Skeletal muscle tissue (tissue), 4 donors: ENCODE measurements around the gene FARS2. TPM values are rescaled to one million over a fixed set of nuclear protein-coding genes. Genes with fewer than 3 reads are reported as not detected.

Experiments
- H3K27ac ChIP-seq: one replicate; pipeline ENCODE4 v1.7.0; 2013; ENCODE audit warnings: mild to moderate bottlenecking, low read depth, low read length, inconsistent platforms
- H3K27me3 ChIP-seq, 3 donors: one replicate each; pipeline ENCODE4 v1.7.0; 2013; ENCODE audit warnings: low read length in 3 of 3; ENCODE audit not compliant: control insufficient read depth in 3 of 3, insufficient read depth in 3 of 3
- H3K36me3 ChIP-seq, 3 donors: one replicate each; pipeline ENCODE4 v1.7.0; 2013; ENCODE audit warnings: low read length in 3 of 3; ENCODE audit not compliant: control insufficient read depth in 3 of 3, insufficient read depth in 3 of 3
- H3K4me1 ChIP-seq, 3 donors: one replicate each; pipeline ENCODE4 v1.7.0; 2013; ENCODE audit warnings: low read length in 3 of 3, mild to moderate bottlenecking in 3 of 3; ENCODE audit not compliant: control insufficient read depth in 3 of 3, insufficient read depth in 3 of 3
- H3K4me3 ChIP-seq, 3 donors: one replicate each; pipeline ENCODE4 v1.7.0; 2013; ENCODE audit warnings: low read length in 3 of 3
- H3K9ac ChIP-seq, 3 donors: one replicate each; pipeline ENCODE4 v1.7.0; 2013; ENCODE audit warnings: low read length in 3 of 3, mild to moderate bottlenecking in 3 of 3, moderate library complexity in 2 of 3, low read depth in 1 of 3
- H3K9me3 ChIP-seq, 3 donors: one replicate each; pipeline ENCODE4 v1.7.0; 2013; ENCODE audit warnings: low read length in 3 of 3; ENCODE audit not compliant: control insufficient read depth in 3 of 3
- total RNA-seq: library from RNA; depleted of rRNA; stranded (reverse); fragments of >200 nt; gene quantifications from one replicate; pipeline ENCODE4 v1.2.3, GENCODE V29; 2014
- donor health status: Osteomylitis.

The FARS2 gene
- total RNA-seq, 1 donor from 2014 or later = 27.7 TPM

GRCh38 chr6:5401845-5402738 lies 140.8 kb downstream of the FARS2 start:
- Histone ChIP-seq H3K27me3 (no peaks in the 10 kb centered on the region), H3K9ac (no peak overlapping the region), H3K36me3 (no peaks in the 10 kb centered on the region), H3K9me3 (no peaks in the 10 kb centered on the region), H3K4me3 (no peak overlapping the region), H3K27ac (no peak overlapping the region), H3K4me1 (no peaks in the 10 kb centered on the region)

- H3K36me3 ChIP-seq = no peaks in the 10 kb centered on the region
- no peak overlapping the region for H3K9ac ChIP-seq
Measured at GRCh38 chr6:5403076-5403475, 141.8 kb downstream of the FARS2 start.

DNA sequence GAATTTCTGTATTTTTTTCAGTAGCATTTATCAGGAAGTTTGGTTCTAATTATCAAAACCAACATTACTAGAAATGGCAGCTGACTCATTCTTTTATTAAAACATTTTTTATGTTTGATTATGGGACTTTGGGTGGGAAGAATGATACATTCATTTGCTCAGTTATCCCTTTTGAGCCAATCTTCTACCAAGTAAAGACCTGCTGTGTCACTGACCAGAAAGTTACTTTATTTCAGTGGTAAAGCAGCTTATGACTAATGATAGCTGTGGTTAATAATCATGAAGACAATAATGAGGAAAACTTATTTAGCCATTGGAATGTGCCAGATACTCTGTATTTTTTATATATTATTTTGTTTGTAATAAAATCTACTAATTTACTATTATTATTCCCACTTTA lies 142.3 kb downstream of the FARS2 start:
- H3K9ac ChIP-seq = no peak overlapping the region
- H3K27me3 ChIP-seq = no peaks in the 10 kb centered on the region
- H3K36me3 ChIP-seq = no peaks in the 10 kb centered on the region
- no peak overlapping the region for H3K4me3 ChIP-seq
- no peak overlapping the region for H3K27ac ChIP-seq
- H3K9me3 ChIP-seq = no peaks in the 10 kb centered on the region
- no peaks in the 10 kb centered on the region for H3K4me1 ChIP-seq

More at GRCh38 chr6:5403076-5403475, 141.8 kb downstream of the FARS2 start:
- H3K4me3 ChIP-seq = no peak overlapping the region
- no peaks in the 10 kb centered on the region for H3K27me3 ChIP-seq
- H3K27ac ChIP-seq = no peak overlapping the region
- no peaks in the 10 kb centered on the region for H3K4me1 ChIP-seq
- H3K9me3 ChIP-seq = no peaks in the 10 kb centered on the region

DNA sequence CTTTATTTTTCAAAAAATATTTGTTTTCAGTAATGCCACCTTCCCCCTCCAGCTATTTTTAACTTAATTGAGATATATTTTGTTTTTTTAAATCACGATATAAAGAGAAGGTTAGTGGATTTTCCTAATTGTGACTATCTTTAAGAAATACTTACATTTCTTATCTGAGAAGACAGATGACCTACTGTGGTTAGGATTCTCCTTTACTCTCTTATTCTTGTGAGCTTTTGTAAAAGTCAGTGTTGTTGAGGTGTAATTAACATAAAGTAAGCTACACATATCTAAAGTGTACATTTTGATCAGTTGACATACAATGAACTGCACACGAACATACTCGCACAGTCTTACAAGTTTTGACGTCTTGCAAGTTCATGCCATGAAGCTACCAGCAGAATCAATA lies 144.7 kb downstream of the FARS2 start:
- no peaks in the 10 kb centered on the region for H3K36me3 ChIP-seq
- no peak overlapping the region for H3K9ac ChIP-seq
- H3K4me1 ChIP-seq = no peaks in the 10 kb centered on the region
- no peak overlapping the region for H3K27ac ChIP-seq
- H3K9me3 ChIP-seq = no peaks in the 10 kb centered on the region
- no peaks in the 10 kb centered on the region for H3K27me3 ChIP-seq
- H3K4me3 ChIP-seq = no peak overlapping the region

DNA sequence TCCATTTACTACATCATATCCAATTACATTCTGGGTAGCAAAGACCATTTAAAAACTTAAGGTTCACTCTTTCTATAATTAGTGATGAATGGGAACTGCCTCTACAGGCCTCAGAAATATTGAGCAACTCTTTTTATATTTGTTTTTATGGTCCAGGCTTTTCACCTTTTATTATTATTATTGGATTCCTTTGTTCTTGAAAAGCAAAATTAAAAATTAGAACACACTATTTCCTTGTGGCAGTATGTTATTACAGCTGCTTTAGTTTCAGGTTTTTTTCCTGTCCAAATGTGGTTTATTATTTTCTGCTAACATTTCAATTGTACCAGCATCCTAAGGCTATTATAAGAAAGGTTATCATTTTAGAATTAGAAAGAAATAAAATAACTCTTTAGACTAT lies 150.1 kb downstream of the FARS2 start:
- H3K4me3 ChIP-seq = no peak overlapping the region
- no peaks in the 10 kb centered on the region for H3K4me1 ChIP-seq
- H3K9me3 ChIP-seq = no peaks in the 10 kb centered on the region
- no peak overlapping the region for H3K9ac ChIP-seq
- H3K27ac ChIP-seq = no peak overlapping the region
- H3K27me3 ChIP-seq = no peaks in the 10 kb centered on the region
- H3K36me3 ChIP-seq = no peaks in the 10 kb centered on the region

GRCh38 chr6:5412017-5412416 lies 150.7 kb downstream of the FARS2 start:
- H3K4me3 ChIP-seq = no peak overlapping the region
- H3K27ac ChIP-seq = no peak overlapping the region
- H3K36me3 ChIP-seq = no peaks in the 10 kb centered on the region
- no peaks in the 10 kb centered on the region for H3K27me3 ChIP-seq
- H3K4me1 ChIP-seq = no peaks in the 10 kb centered on the region
- no peaks in the 10 kb centered on the region for H3K9me3 ChIP-seq
- H3K9ac ChIP-seq = no peak overlapping the region

GRCh38 chr6:5412663-5413062 lies 151.3 kb downstream of the FARS2 start:
- H3K9me3 ChIP-seq = no peaks in the 10 kb centered on the region
- H3K27me3 ChIP-seq = no peaks in the 10 kb centered on the region
- H3K4me3 ChIP-seq = no peak overlapping the region
- no peak overlapping the region for H3K27ac ChIP-seq
- no peak overlapping the region for H3K9ac ChIP-seq
- no peaks in the 10 kb centered on the region for H3K36me3 ChIP-seq
- H3K4me1 ChIP-seq = no peaks in the 10 kb centered on the region

DNA sequence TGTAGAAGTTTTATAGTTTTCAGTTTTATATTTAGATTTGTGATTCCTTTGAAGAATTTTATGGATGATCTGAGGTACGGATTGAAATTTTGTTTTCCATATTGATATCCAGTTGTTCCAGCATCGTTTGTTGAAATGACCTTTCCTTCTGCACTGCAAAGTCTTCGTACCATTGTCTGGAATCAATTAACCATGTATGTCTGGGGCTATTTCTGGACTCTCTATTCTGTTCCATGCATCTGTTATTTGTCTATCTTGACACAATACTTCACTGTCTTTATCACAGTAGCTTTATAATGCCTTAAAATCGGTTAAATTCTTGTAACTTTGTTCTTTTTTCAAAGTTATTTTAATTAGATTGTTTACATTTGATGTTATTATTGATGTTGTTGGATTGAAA lies 154.9 kb downstream of the FARS2 start:
- no peak overlapping the region for H3K9ac ChIP-seq
- H3K27ac ChIP-seq = no peak overlapping the region
- H3K4me3 ChIP-seq = no peak overlapping the region
- no peaks in the 10 kb centered on the region for H3K27me3 ChIP-seq
- no peaks in the 10 kb centered on the region for H3K9me3 ChIP-seq
- no peaks in the 10 kb centered on the region for H3K4me1 ChIP-seq
- H3K36me3 ChIP-seq = no peaks in the 10 kb centered on the region

DNA sequence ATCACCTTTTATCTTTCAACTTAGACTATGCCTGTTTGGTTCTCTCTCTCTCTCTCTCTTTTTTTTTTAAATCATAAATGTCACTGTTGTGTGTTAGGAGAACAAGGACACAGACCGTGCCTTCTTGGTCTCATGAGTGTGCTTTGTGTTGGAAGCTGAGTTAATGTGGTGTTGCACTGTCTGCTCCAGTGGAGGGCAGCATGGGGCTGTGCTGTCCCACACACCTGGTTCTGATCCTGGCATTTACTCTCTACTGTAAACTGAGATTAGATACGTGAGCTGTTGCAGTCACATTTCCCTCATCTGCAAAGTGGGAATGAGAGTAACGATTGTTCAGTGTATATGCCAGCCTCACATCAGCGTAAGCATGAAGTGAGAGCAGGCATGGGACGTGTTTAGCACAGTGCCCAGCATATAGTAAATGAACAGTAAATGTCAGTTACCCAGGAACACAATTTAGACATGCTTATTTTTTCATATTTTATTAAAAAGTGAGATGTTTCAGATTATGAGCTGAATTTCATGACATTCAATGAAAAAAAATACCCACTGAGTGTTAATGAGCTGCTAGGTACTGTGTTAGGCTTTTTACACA lies 161.1 kb downstream of the FARS2 start:
- no peaks in the 10 kb centered on the region for H3K4me1 ChIP-seq
- H3K9ac ChIP-seq = no peak overlapping the region
- no peaks in the 10 kb centered on the region for H3K36me3 ChIP-seq
- H3K27ac ChIP-seq = no peak overlapping the region
- no peaks in the 10 kb centered on the region for H3K27me3 ChIP-seq
- H3K9me3 ChIP-seq = no peaks in the 10 kb centered on the region
- no peak overlapping the region for H3K4me3 ChIP-seq

DNA sequence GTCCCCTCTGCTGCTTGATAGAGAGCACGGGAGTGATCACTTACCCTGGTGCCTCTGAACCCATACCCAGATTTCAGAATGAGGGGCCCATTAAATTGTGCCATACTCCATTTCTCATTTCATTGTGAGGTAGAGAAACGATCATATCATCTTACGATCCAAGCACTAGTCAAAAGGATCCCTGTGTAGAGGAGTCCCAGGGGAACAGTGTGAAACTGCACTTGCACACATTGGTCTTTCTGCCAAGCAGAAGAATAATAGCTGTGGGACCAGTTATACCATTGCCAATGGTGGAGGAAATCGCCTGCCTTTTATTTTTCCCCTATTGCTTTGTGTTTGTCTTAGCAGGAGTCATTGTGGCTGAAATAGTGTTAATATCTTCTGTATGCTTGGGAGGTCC lies 161.9 kb downstream of the FARS2 start:
- H3K9me3 ChIP-seq = no peaks in the 10 kb centered on the region
- no peaks in the 10 kb centered on the region for H3K27me3 ChIP-seq
- H3K9ac ChIP-seq = no peak overlapping the region
- H3K27ac ChIP-seq = no peak overlapping the region
- no peaks in the 10 kb centered on the region for H3K4me1 ChIP-seq
- no peak overlapping the region for H3K4me3 ChIP-seq
- no peaks in the 10 kb centered on the region for H3K36me3 ChIP-seq
